ENCODE measurements around the gene CIC.
A peak's percentile ranks its signal among the peaks of the same experiment; 100 is the strongest.

Gene CIC

DNA sequence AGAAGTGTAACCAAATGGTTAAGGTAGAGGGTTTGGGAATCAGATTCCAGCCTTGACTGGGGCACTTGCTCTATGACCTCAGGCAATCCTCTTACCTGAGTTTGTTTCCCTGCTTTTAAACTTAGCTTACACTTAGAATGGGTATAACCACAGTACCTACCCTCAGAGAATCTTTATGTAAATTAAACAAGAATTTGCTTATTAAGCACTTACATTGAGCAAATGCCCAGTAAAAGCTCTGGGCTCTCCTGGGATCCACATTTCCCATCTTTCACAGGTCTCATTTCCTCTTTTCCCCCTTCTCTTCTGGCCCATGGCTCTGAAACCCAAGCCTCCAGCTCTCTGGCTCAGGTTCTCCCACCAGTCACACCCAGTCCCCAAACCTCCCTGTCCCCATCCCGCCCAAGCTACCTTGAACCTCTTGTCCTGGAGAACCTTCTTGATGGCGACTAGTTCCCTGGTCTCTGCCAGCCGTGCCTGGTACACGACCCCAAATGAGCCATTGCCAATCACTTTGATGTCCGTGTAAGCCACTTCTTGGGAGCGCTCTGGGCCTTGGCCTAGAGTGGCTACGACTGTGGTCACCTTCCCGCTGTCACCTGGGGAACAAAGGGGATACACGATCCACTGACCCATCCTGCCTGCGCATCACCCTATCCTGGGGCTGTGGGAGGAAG, 29.4 kb upstream of the CIC start:
- Histone ChIP-seq H3K36me3 (ENCODE audit: low read length) (no peaks in the 10 kb centered on the region), H3K9me2 (replicated peaks; ENCODE audit: insufficient read depth, low read length) (no peaks in the 10 kb centered on the region), H3K79me2 (ENCODE audit: insufficient read depth, low read length) (peaks cover 26% of the 10 kb centered on the region), H3K4me3 (ENCODE audit: insufficient read depth, low read length, poor library complexity, severe bottlenecking) (no peak overlapping the region), H3K27me3 (ENCODE audit: low read length) (no peaks in the 10 kb centered on the region), H3K4me2 (ENCODE audit: low read depth, low read length, poor library complexity, severe bottlenecking) (no peak overlapping the region), H3F3A (ENCODE audit: insufficient read depth) (peaks cover 4% of the 10 kb centered on the region; the same call in 1 of the 2 replicates), H3K9ac (ENCODE audit: low read length) (no peak overlapping the region), H3K9me3 (ENCODE audit: insufficient read depth, low read length) (no peaks in the 10 kb centered on the region), H4K20me1 (ENCODE audit: low read depth, low read length) (no peaks in the 10 kb centered on the region), H2AFZ (ENCODE audit: low read depth, low read length, severe bottlenecking) (no peak overlapping the region), H3K27ac (ENCODE audit: low read depth, low read length) (no peak overlapping the region)
- no peak for TF ChIP-seq EZH2phosphoT487 (conservative IDR thresholded peaks at IDR 0.05; ENCODE audit: low read length)
- TF ChIP-seq, protein P1, sequence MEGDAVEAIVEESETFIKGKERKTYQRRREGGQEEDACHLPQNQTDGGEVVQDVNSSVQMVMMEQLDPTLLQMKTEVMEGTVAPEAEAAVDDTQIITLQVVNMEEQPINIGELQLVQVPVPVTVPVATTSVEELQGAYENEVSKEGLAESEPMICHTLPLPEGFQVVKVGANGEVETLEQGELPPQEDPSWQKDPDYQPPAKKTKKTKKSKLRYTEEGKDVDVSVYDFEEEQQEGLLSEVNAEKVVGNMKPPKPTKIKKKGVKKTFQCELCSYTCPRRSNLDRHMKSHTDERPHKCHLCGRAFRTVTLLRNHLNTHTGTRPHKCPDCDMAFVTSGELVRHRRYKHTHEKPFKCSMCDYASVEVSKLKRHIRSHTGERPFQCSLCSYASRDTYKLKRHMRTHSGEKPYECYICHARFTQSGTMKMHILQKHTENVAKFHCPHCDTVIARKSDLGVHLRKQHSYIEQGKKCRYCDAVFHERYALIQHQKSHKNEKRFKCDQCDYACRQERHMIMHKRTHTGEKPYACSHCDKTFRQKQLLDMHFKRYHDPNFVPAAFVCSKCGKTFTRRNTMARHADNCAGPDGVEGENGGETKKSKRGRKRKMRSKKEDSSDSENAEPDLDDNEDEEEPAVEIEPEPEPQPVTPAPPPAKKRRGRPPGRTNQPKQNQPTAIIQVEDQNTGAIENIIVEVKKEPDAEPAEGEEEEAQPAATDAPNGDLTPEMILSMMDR (IDR thresholded peaks at IDR 0.05; ENCODE audit: insufficient read depth, low read length, poor library complexity, severe bottlenecking) = no peak

GRCh38 chr19:42241279-42241678, 27.8 kb upstream of the CIC start:
- no peak for TF ChIP-seq EZH2phosphoT487 (conservative IDR thresholded peaks at IDR 0.05; ENCODE audit: low read length)
- TF ChIP-seq, protein P1 (IDR thresholded peaks at IDR 0.05; ENCODE audit: insufficient read depth, low read length, poor library complexity, severe bottlenecking) = no peak
- peak overlapping the region; percentile 93 for H3K4me2 ChIP-seq (ENCODE audit: low read depth, low read length, poor library complexity, severe bottlenecking)
- H3K4me3 ChIP-seq (ENCODE audit: insufficient read depth, low read length, poor library complexity, severe bottlenecking) = peak overlapping the region; percentile 61
- H3K36me3 ChIP-seq (ENCODE audit: low read length) = no peaks in the 10 kb centered on the region
- H3K9me2 ChIP-seq (replicated peaks; ENCODE audit: insufficient read depth, low read length) = no peaks in the 10 kb centered on the region
- H3K9ac ChIP-seq (ENCODE audit: low read length) = peak overlapping the region; percentile 68
- H3K27ac ChIP-seq (ENCODE audit: low read depth, low read length) = no peak overlapping the region
- H2AFZ ChIP-seq (ENCODE audit: low read depth, low read length, severe bottlenecking) = no peak overlapping the region
- H3F3A ChIP-seq (ENCODE audit: insufficient read depth) = peaks cover 4% of the 10 kb centered on the region; the same call in 1 of the 2 replicates
- no peaks in the 10 kb centered on the region for H3K9me3 ChIP-seq (ENCODE audit: insufficient read depth, low read length)
- H4K20me1 ChIP-seq (ENCODE audit: low read depth, low read length) = no peaks in the 10 kb centered on the region
- H3K79me2 ChIP-seq (ENCODE audit: insufficient read depth, low read length) = peaks cover 26% of the 10 kb centered on the region
- no peaks in the 10 kb centered on the region for H3K27me3 ChIP-seq (ENCODE audit: low read length)

- Histone ChIP-seq H3K27ac (ENCODE audit: low read depth, low read length) (peak overlapping the region; percentile 14; the same call in 1 of the 2 replicates), H3K27me3 (ENCODE audit: low read length) (no peaks in the 10 kb centered on the region), H3K79me2 (ENCODE audit: insufficient read depth, low read length) (peaks cover 26% of the 10 kb centered on the region), H3K9me3 (ENCODE audit: insufficient read depth, low read length) (no peaks in the 10 kb centered on the region), H4K20me1 (ENCODE audit: low read depth, low read length) (no peaks in the 10 kb centered on the region), H3F3A (ENCODE audit: insufficient read depth) (peaks cover 4% of the 10 kb centered on the region; the same call in 1 of the 2 replicates), H2AFZ (ENCODE audit: low read depth, low read length, severe bottlenecking) (no peak overlapping the region), H3K4me2 (ENCODE audit: low read depth, low read length, poor library complexity, severe bottlenecking) (peak overlapping the region; percentile 93), H3K9ac (ENCODE audit: low read length) (peak overlapping the region; percentile 68), H3K9me2 (replicated peaks; ENCODE audit: insufficient read depth, low read length) (no peaks in the 10 kb centered on the region), H3K36me3 (ENCODE audit: low read length) (no peaks in the 10 kb centered on the region), H3K4me3 (ENCODE audit: insufficient read depth, low read length, poor library complexity, severe bottlenecking) (peak overlapping the region; percentile 61)
- TF ChIP-seq EZH2phosphoT487 (conservative IDR thresholded peaks at IDR 0.05; ENCODE audit: low read length) = no peak
- TF ChIP-seq, protein P1 (IDR thresholded peaks at IDR 0.05; ENCODE audit: insufficient read depth, low read length, poor library complexity, severe bottlenecking) = no peak
Observed at GRCh38 chr19:42242069-42242511, 27.0 kb upstream of the CIC start.
